GM10266 (cell line): ENCODE data around the gene ITGB3.

Experiments used
- DNase-seq: peaks from one replicate; pipeline ENCODE4 v3.0.0; 2012; ENCODE audit errors: extremely low spot score
- TF ChIP-seq, protein P1 (sequence below): IDR thresholded peaks from 2 replicates; pipeline ENCODE4 v1.5.1; 2012; ENCODE audit warnings: mild to moderate bottlenecking, low read depth; ENCODE audit not compliant: control insufficient read depth, insufficient read depth; ENCODE audit errors: missing control alignments

Gene ITGB3

DNA sequence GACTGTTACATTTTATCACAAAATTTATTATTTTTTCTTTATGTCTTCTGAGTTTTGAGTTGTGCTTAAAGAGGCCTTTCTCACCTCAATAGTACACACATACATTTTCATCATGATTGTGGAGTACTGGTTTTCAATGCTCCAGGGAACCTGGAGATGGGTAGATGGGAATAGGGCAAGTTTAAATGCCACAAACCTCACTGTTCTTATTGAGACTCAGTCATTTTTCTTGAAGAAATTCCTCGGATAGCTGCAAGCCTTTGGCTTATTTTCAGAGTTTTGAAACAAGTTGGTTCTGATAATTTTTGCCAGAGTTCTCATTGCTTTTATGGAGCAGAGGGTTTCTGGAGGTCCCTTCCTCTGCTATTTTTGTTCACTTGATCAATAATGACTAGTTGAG, 105.0 kb downstream of the ITGB3 start:
- DNase-seq = no peak
- TF ChIP-seq, protein P1, sequence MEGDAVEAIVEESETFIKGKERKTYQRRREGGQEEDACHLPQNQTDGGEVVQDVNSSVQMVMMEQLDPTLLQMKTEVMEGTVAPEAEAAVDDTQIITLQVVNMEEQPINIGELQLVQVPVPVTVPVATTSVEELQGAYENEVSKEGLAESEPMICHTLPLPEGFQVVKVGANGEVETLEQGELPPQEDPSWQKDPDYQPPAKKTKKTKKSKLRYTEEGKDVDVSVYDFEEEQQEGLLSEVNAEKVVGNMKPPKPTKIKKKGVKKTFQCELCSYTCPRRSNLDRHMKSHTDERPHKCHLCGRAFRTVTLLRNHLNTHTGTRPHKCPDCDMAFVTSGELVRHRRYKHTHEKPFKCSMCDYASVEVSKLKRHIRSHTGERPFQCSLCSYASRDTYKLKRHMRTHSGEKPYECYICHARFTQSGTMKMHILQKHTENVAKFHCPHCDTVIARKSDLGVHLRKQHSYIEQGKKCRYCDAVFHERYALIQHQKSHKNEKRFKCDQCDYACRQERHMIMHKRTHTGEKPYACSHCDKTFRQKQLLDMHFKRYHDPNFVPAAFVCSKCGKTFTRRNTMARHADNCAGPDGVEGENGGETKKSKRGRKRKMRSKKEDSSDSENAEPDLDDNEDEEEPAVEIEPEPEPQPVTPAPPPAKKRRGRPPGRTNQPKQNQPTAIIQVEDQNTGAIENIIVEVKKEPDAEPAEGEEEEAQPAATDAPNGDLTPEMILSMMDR = no peak
